NCI-H1092 treated with DMSO at 0.1 percent for 48 hours (cell line): ENCODE results near the gene ARHGEF25.
"Not testable (repeated sequence)": the region's sequence is repeated elsewhere in the genome, so short reads cannot be mapped to it uniquely, and the experiment has no call there.

ENCODE experiments used
- DNase-seq: peaks from one replicate; lab custom pipeline; 2025; lab: John Stamatoyannopoulos, UW

The ARHGEF25 gene

DNA sequence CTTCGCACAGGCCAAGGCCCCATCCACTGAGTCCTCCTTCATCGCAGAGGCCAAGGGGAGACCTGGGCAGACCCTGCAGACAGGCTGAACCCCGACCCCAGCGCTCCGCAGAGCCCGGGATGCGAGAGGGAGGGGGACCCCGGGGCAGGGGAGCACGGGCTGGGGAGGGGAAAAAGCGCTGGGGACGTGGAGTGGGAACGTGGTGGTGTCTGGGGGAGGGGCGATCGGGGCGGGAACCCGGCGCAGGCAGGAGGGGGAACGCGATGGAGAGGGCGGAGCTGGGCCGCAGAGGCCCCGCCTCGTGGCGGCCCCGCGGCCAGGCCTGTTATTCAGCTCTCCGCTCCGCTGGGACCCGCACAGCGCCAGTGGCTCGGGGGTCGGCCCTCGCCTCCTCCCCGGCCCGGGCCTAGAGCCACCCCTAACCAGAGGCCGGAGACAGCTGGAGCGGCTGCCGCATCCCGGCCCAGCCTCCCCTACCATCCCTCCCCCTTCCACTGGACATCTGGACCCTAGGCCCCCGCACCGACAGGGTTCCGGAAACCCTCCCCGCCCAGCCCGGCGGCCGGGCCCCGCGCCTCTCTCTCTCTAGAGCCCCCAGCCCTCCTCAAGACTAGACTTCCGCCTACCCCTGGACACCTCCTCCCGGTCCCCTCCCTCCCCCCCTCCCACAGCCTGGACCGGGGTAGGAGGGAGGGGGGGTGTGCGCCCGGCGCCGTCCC lies at the start of gene ARHGEF25:
Gene ARHGEF25, plus strand, starts transcription at position 328 of the 719 bp plus-strand sequence. CDS start 460 bp downstream, outside the sequence.
- peak; percentile 54 for DNase-seq

DNA sequence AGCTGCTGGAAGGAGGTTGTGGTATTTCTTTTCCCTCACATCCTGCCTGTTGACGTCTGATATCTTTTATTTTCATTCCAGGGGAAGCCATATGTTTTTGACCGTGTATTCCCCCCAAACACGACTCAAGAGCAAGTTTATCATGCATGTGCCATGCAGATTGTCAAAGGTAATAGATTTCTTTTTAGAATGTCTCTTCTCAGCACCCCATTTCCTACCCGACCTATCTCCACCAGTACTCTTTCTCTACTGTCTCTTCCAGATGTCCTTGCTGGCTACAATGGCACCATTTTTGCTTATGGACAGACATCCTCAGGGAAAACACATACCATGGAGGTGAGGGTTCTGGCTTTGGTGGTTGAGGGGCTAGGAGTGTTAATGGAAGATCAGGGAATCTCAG lies 47.9 kb upstream of the ARHGEF25 start:
- DNase-seq: no peak

DNA sequence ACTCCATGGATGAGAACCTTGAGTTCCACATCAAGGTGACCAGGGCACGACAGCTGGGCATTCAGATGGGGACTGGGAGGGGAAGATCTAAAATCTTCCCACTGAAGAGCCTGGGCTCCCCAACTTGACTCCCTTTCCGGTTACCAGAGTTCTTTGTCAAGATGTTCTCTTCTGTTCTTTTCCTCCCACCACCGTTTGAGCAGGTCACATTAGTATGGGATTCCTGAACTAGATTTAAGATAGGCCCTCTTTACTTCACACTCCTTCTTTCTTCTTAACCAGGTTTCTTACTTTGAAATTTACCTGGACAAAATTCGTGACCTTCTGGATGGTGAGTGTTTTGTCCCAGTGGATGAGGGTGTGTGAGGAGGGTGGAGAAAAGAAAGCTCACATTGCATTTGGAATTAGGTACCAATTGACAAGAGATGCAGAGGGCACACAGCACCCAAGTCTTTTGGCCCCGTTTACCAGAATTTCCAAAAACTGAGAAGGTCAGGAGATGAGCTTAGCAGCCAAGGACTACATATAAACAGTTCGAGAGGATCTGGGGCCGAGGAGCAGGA lies 47.0 kb upstream of the ARHGEF25 start:
- no peak for DNase-seq

DNA sequence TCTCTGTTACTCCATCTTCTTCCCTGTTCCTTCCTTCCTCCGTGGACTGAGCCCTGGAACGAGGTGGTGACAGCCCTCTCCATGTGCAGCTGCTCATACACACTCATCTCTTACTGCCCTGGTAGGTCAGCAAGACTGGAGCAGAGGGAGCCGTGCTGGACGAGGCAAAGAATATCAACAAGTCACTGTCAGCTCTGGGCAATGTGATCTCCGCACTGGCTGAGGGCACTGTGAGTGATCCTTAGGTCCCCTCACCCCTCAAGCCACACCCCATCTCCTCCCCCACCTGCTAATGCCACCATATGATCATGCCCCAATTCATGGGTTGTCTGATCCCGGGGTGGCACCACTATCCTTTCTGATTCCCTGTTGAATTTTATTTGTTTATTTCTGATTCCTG lies 42.4 kb upstream of the ARHGEF25 start:
- DNase-seq: no peak

DNA sequence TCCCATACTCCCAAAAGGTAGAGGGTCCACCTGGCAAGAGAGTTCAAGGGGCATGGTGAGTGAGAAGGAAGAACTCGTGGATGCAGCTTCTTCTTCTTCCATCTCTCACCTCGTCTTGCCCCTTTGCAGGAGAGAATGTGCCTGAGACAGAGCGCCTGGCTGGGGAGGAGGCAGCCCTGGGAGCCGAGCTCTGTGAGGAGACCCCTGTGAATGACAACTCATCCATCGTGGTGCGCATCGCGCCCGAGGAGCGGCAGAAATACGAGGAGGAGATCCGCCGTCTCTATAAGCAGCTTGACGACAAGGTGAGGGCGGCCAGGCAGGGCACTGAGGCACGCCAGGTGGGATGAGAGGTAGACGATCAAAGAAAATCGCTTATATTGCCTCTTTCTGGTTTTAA lies 41.4 kb upstream of the ARHGEF25 start:
- DNase-seq: no peak

DNA sequence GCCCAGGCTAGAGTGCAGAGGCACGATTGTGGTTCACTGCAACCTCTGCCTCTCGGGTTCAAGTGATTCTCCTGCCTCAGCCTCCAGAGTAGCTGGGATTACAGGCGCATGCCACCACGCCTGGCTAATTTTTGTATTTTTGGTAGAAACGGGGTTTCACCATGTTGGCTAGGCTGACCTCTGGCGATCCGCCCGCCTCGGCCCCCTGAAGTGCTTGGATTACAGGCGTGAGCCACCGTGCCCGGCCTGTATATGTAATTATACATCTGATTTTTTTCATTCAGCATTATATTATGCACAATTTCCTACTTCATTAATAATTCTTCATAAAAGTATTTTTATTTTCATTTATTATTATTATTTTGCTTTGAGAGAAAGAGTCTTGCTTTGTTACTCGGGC lies 40.8 kb upstream of the ARHGEF25 start:
- not testable (repeated sequence) for DNase-seq

DNA sequence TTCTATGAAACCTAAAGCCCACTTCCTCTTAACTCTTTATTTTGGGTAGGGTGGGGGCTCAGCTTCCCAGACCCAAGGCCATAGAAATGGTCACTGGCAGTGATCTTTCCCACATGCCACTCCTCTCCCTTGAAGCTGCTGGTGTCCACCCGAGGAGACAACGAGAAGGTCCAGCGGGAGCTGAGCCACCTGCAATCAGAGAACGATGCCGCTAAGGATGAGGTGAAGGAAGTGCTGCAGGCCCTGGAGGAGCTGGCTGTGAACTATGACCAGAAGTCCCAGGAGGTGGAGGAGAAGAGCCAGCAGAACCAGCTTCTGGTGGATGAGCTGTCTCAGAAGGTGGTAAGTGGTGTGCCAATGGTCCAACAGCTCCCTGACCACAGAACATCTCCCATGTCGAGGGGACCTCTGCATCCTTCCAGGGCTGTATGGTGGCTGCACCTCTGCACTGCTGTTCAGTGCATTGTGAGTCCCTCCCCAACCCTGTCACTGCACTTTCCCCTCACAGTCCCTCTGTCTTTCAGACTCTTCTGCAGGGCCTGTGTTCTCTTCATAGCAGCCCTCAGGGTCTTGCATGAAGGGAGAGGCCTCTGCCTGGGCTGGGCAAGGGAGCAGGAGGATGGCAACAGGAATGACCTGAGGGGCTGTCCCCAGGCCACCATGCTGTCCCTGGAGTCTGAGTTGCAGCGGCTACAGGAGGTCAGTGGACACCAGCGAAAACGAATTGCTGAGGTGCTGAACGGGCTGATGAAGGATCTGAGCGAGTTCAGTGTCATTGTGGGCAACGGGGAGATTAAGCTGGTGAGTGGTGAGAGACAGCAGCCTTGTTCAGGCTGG lies 39.1 kb upstream of the ARHGEF25 start:
- DNase-seq: no peak

DNA sequence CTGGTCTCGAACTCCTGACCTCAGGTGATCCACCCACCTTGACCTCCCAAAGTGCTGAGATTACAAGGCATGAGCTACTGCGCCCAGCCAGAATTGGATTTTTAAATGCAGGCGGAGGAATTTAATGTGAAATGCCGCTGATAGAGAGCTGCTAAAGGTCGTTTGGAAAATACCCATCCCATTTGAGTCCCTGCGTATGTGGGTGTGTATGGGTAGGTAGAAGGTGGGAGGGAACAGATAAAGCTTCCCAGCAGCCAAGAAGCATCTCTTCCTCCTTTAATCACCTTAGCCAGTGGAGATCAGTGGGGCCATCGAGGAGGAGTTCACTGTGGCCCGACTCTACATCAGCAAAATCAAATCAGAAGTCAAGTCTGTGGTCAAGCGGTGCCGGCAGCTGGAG lies 36.4 kb upstream of the ARHGEF25 start:
- no peak for DNase-seq

DNA sequence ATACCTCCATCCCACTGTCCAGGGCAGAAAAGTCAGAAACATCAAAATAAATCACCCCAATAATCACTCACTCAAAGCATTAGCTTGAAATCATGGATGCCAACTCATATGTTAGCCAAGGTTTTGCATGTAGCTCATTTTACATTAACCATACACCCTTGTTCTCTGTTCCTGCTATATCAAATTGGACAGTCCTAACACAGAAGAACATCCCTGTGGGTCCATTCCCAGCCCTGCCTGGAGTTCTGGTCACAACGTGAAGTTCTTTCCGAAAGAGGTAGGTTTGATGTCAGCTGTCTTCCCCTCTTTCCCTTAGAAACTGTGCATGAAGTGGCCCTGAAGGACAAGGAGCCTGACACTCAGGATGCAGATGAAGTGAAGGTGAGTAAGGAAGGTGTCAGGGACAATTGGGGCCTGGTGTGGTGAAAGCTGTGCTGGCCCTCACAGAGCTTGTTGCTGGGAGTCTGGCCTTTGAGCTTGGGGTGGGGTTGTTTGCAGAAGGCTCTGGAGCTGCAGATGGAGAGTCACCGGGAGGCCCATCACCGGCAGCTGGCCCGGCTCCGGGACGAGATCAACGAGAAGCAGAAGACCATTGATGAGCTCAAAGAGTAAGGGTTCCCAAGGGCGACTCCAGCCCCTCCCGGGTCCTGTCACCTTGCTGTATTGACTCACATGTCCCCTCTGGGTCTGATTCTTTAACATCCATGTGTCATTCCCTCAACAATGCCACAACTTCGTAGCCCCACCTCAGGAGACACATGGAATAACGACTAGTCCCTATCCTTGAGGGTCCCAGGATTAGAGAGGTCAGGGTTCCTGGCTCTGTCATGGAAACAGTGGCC lies 35.2 kb upstream of the ARHGEF25 start:
- no peak for DNase-seq

DNA sequence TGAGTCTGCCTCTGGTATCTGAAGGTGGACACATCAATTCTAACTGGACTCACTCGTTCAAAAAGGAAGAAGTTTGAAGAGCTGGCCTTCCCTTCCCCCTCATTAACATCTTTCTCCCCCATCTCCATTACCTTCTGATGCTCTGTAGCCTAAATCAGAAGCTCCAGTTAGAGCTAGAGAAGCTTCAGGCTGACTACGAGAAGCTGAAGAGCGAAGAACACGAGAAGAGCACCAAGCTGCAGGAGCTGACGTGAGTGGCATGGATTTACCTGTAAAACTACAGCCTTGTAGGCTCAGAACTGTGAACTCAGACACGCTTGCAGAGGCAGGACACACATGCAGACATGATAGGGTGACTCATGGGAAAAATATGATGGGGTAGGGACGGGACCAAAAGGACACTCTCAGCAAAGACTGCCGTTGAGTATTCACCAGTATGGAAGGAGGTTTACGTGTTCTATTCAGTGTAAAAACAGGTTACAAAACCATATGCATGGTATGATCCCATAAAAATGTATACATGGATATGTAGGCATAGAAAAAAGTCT lies 34.5 kb upstream of the ARHGEF25 start:
- DNase-seq: no peak

DNA sequence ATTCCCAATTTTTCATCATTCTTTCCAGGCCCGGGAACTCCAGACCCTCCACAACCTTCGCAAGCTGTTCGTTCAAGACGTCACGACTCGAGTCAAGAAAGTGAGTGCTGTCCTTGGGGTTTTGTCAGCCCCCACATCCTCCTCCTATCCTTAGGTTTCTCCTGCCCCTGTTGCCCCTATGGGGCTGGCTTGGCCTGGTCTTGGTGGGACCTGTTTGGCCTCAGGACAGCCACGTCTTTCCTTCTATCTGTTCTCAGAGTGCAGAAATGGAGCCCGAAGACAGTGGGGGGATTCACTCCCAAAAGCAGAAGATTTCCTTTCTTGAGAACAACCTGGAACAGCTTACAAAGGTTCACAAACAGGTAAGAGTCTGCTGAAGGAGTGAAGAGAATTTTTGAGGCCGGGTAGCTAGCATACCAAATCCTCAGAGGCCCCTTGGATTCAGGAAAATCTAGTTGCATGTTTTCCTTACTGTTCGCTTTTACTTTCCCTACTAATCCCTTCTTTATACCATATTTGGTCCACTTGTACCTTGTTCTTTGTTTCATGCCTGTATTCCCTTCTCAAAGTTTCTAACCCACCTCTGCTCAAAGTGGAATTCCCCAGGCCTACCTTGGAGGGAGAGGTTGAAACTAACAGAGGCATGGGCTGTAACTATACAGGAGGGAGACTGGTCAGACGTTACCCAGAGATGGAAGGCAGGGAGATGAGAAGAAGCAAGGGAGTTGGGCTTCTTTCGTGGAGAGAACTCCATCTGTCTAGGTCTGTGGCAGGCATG lies 33.1 kb upstream of the ARHGEF25 start:
- no peak for DNase-seq

DNA sequence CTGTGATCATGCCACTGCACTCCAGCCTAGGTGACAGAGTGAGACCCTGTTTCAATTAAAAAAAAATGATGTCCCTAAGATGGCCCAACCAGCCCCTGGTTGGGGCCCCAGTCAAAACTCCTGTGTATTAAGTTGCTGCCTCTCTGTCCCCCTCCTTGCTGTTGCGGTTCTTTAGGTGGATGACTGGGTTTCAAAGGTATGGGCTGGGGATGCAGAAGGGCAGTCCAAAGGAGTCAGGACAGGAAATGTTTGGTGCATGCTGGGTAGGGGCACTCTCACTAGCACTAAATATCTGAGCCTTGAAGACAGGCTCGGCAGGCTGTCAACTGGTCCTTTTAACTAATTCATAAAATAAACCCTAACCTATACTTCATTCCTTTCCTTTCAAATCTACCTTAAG lies 32.2 kb upstream of the ARHGEF25 start:
- no peak for DNase-seq

DNA sequence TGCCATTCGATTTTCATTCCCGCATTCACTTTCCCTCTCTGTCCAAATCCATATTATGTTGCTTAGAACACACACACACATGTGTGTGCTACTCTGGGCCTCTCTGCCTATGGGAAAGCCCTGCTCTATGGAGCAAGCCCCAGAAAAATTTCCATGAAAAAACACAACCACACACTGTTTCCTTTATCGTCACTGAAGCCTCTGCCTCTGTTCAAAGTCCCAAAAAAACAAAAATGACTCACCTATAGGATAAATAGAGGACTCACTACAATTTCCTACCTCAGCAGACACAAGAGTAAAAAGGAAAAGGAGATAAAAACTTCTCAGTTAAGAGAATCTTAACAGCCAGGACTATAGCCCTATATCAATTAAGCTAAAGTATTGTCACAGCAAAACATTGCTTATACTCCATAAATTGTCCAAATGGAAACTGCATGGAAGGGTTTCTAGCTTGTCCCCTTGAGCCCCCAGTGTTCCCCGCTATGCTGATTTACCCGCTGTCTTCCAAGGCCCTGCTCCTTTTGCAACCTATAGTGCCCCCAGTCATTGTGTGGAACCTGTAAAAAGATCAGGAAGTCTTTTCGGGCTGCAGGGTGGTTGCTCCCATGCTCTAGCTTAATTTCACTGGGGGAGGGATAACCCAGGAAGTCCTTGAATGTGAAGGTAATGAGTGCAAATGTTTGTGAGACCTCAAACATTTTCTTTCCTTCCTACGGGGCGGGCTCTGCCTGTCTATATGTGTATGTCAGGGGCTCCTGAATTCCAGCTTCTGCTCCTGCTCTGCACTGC lies 31.4 kb upstream of the ARHGEF25 start:
- DNase-seq: no peak

DNA sequence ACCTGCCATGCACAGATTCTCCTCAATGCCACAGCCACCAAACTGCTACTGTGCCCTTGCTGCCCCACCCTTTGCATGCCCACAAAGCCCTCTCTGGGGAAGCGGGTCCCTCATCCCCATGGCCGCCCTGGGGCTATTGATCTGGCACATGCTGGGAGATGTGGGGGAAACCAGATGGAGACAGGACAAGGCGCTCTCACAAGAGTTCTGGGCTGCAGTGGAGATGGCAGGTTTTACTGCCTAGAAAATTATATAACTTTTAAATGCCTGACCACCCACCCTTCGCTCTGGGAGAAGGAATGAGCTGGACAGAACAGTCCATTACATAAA lies 30.8 kb upstream of the ARHGEF25 start:
- DNase-seq: no peak

DNA sequence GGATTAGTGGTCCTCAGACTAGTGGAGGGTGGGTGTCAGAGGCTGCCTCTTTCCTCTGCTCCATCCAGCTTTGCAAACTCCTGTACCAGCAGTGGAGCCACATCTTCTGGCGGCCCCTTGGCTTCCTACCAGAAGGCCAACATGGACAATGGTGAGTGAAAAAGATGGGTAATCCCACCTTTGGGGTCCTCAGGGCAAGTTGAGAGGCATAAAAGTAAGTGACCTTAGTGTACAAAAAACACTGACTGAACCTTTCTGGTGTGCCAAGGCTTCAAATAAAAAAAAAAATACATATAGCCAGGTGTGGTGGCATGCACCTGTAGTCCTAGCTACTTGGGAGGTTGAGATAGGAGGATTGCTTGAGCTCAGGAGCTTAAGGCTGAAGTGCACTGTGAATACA lies 29.4 kb upstream of the ARHGEF25 start:
- DNase-seq: no peak

DNA sequence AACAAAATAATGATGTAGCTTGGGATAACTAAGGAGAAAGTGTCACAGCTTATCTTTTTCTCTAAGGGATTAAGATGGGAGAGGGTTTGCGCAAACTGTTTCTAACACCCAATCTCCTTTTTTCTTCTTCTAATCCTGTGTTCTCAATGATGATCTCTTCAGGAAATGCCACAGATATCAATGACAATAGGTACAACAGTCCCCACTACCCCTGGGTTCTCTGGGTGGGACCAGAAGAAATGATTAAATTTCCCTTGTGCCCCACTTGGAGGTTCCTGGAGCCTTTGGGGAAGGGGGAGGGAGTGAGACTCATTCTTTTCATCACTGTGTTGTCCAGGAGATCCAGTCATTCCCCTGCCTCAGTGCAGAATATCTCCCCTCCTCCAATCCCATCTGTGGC lies 28.8 kb upstream of the ARHGEF25 start:
- DNase-seq: no peak

DNA sequence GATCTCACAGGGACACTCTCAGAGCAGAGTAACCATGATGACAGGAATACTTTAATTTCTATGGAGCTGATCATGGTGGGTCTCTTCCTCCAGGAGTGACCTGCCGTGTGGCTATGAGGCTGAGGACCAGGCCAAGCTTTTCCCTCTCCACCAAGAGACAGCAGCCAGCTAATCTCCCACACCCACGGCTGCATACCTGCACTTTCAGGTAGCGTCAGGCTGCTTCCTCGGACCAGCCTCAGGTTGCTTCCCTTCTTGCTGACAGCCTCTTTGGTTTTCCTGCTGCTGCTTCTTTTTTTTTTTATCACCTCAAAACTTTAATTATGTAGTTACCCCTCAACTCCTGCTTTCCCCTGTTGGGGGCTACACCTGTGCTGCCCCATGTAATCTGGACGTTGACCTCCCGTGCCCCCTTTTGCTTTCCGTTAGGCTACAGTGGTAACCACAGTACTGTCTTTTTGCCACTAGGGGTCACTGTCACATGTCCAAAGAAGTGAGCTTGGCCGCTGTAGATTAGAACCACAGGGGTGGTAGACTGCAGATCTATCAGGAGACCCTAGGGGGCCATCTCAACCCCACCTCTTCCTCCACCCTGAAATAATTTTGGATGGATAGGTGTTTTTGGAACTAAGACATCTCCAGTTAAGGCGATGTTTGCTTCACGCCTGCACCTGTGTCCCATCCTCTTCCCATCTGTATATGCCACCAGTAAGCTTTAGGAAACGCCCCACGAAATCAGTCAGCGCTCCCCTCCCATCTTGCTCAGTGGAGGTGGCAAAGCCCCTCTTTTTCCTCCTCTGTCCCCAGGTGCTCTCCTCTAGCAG lies 28.0 kb upstream of the ARHGEF25 start:
- peak; percentile 74 for DNase-seq

DNA sequence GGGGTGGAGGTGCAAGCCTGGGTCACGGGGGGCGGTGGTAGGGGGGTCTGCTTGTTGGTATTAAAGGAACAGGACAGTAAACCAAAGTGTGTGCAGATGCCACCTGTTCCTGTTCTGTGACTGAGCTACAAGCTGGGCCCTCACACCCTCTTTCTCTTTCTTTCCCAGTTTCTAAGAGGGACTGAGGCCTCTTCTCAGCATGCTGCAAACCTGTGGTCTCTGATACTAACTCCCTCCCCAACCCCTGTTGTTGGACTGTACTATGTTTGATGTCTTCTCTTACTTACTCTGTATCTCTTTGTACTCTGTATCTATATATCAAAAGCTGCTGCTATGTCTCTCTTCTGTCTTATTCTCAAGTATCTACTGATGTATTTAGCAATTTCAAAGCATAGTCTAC lies 27.2 kb upstream of the ARHGEF25 start:
- no peak for DNase-seq

DNA sequence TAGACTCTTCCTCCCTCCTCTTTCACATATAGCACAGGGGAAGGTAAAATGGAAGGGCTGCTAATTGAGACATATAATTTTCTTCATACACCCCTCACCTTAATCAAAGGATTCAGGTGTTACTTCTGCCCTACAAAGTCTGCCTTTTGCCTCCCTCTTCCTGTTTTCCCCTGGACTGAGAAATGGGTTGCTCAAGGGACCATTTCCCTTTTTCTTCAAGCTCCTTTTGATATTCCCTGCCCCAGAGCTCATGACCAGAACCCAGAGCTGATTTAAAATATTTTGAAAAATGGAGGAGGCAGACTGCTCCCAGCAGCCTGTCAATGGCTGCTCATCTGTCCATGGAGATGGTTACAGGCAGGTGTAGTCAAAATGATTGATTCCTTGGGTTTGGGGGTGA lies 26.5 kb upstream of the ARHGEF25 start:
- no peak for DNase-seq

DNA sequence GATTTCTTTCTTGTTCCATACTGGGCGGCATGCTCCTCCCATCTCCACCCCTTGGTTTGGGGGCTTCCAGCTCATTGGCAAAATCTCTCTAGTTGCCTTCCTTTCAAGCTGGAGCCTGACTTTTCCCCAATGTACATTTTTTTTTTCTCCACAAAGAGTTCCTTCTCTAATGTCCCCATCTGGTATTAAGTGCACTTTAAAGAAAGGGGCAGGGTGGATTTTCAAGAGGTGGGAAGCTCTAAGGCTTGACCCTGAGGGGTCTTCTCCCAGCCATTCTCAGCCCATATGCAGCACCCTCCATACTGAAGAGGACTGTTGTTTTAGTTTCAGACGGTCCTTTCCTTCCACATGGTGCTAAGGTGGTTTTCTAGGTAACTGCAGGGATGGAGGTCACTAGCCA lies 26.1 kb upstream of the ARHGEF25 start:
- no peak for DNase-seq
